ENCODE data around the gene CHTOP. TPM values are rescaled to one million over a fixed set of nuclear protein-coding genes. Genes with fewer than 3 reads are reported as not detected.

The CHTOP gene
- polyA plus RNA-seq, 1 of the 3 experiments (the other 2 are of a cell fraction): 84.9 TPM

DNA sequence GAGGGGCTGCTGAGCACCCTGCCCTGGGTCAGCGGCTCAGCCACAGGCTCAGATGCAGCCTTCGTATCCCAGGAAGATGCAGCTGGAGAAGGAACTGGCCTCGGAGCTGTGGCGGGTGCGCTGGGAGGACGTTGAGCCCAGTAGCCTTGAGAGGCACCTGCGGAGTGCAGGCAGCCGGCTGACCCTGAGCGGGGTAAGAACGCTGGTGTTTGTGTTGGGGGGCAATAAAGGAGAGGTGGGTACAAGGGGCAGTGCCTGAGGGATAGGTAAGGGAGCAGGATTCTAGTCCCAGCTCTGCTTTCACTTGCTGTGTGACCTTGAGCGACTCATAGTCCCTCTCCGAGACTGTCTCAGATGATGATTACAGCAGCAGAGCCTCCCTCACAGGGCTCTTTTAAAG, 51.0 kb downstream of the CHTOP start:
- H3K27ac ChIP-seq (ENCODE audit: low read depth in 2 of 2, low read length in 1 of 2): no peak overlapping the region
- H3K27me3 ChIP-seq (ENCODE audit: insufficient read depth): peaks cover 10% of the 10 kb centered on the region; the same call in 1 of the 2 replicates
- H3K4me3 ChIP-seq (ENCODE audit: low read depth in 2 of 2, low read length in 1 of 2): no peak overlapping the region
- H3K4me1 ChIP-seq (ENCODE audit: control insufficient read depth in 1 of 2, insufficient read depth in 2 of 2, low read depth in 1 of 2, low read length in 1 of 2): no peaks in the 10 kb centered on the region
- H3K9ac ChIP-seq: no peak overlapping the region
- WGBS (ENCODE audit: low lambda C conversion rate): 84% methylated on average over 12 of the region's 12 CpGs
- H3K9me2 ChIP-seq: no peaks in the 10 kb centered on the region
- ChIA-PET CTCF (no interaction called here), POLR2A (no interaction called here)
- H3K79me2 ChIP-seq (ENCODE audit: insufficient read depth): no peaks in the 10 kb centered on the region
- no peak for TF ChIP-seq RFX5 (IDR thresholded peaks at IDR 0.05; ENCODE audit: low read length)
- TF ChIP-seq RXRA (IDR thresholded peaks at IDR 0.05; ENCODE audit: borderline replicate concordance, low read depth): no peak
- TF ChIP-seq, protein P1, sequence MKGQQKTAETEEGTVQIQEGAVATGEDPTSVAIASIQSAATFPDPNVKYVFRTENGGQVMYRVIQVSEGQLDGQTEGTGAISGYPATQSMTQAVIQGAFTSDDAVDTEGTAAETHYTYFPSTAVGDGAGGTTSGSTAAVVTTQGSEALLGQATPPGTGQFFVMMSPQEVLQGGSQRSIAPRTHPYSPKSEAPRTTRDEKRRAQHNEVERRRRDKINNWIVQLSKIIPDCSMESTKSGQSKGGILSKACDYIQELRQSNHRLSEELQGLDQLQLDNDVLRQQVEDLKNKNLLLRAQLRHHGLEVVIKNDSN (IDR thresholded peaks at IDR 0.05; ENCODE audit: borderline replicate concordance, low read depth): no peak
- no peak for TF ChIP-seq FOSL2 (IDR thresholded peaks at IDR 0.05; ENCODE audit: borderline replicate concordance, low read depth)
- H3K4me2 ChIP-seq: no peak overlapping the region
- no peak for DNase-seq
- H4K20me1 ChIP-seq (ENCODE audit: insufficient read depth): no peaks in the 10 kb centered on the region
- no peaks in the 10 kb centered on the region for H3K36me3 ChIP-seq (replicated peaks in 1 of 2; ENCODE audit: control insufficient read depth in 1 of 2, insufficient read depth in 2 of 2, low read length in 1 of 2)
- H2AFZ ChIP-seq (ENCODE audit: low read depth): no peak overlapping the region
- H3K9me3 ChIP-seq: no peaks in the 10 kb centered on the region
- no peaks in the 10 kb centered on the region for H3F3A ChIP-seq (replicated peaks; ENCODE audit: insufficient read depth)

DNA sequence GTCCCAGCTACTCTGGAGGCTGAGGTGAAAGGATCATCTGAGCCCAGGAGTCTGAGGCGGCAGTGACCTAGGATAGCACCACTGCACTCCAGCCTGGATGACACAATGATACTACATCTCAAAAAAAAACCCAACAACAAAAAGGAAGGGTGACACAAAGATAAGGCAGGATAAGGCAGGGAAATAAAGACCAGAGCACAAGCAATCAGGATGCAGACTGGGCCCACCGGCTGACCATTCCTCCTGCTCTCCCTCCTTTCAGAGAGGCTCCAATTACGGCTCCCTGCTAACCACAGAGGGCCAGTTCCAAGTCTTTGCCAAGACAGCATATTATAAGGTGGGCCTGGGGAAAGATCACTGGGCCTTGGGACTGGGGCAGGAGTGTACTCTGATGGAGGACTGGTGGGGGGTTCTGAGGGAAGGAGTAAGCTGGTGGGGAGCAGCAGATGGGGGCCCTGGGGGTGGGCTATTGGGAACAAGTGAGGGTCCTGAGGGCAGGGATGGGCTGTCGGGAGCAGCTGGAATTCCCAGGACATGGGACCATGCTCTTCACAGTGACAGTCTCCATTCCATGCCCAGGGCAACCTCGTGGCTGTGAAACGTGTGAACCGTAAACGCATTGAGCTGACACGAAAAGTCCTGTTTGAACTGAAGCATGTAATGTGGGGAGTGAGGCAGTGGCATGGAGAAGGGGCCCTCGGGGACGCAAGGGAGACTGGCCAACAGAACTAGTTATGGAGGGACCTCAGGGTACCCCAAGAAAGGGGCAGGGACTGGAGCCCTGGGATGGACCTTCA, 51.9 kb downstream of the CHTOP start:
- DNase-seq: peak; percentile 17
- Histone ChIP-seq H2AFZ (ENCODE audit: low read depth) (no peak overlapping the region), H3K4me1 (ENCODE audit: control insufficient read depth in 1 of 2, insufficient read depth in 2 of 2, low read depth in 1 of 2, low read length in 1 of 2) (no peaks in the 10 kb centered on the region), H3F3A (replicated peaks; ENCODE audit: insufficient read depth) (no peaks in the 10 kb centered on the region), H3K9ac (no peak overlapping the region), H3K27ac (ENCODE audit: low read depth in 2 of 2, low read length in 1 of 2) (no peak overlapping the region), H3K9me3 (no peaks in the 10 kb centered on the region), H3K36me3 (replicated peaks in 1 of 2; ENCODE audit: control insufficient read depth in 1 of 2, insufficient read depth in 2 of 2, low read length in 1 of 2) (no peaks in the 10 kb centered on the region), H3K79me2 (ENCODE audit: insufficient read depth) (no peaks in the 10 kb centered on the region), H3K9me2 (no peaks in the 10 kb centered on the region), H3K27me3 (ENCODE audit: insufficient read depth) (peaks cover 3% of the 10 kb centered on the region; the same call in 1 of the 2 replicates), H3K4me3 (ENCODE audit: low read depth in 2 of 2, low read length in 1 of 2) (no peak overlapping the region), H4K20me1 (ENCODE audit: insufficient read depth) (no peaks in the 10 kb centered on the region), H3K4me2 (no peak overlapping the region)
- TF ChIP-seq, protein P2, sequence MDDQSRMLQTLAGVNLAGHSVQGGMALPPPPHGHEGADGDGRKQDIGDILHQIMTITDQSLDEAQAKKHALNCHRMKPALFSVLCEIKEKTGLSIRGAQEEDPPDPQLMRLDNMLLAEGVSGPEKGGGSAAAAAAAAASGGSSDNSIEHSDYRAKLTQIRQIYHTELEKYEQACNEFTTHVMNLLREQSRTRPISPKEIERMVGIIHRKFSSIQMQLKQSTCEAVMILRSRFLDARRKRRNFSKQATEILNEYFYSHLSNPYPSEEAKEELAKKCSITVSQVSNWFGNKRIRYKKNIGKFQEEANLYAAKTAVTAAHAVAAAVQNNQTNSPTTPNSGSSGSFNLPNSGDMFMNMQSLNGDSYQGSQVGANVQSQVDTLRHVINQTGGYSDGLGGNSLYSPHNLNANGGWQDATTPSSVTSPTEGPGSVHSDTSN (IDR thresholded peaks at IDR 0.05): no peak
- TF ChIP-seq, protein P1 (IDR thresholded peaks at IDR 0.05; ENCODE audit: borderline replicate concordance, low read depth): no peak
- no peak for TF ChIP-seq NRF1 (IDR thresholded peaks at IDR 0.05; ENCODE audit: low read depth, low read length)
- TF ChIP-seq TCF12 (IDR thresholded peaks at IDR 0.05): no peak
- no peak for TF ChIP-seq MXI1 (IDR thresholded peaks at IDR 0.05; ENCODE audit: low read depth, low read length)
- no peak for TF ChIP-seq NFIC (IDR thresholded peaks at IDR 0.05; ENCODE audit: borderline replicate concordance)
- TF ChIP-seq SMC3 (IDR thresholded peaks at IDR 0.05; ENCODE audit: low read depth, low read length): no peak
- no peak for TF ChIP-seq RCOR1 (IDR thresholded peaks at IDR 0.05; ENCODE audit: low read length)
- TF ChIP-seq SIN3A (IDR thresholded peaks at IDR 0.05; ENCODE audit: borderline replicate concordance, low read depth, low read length): no peak
- TF ChIP-seq, protein P3, sequence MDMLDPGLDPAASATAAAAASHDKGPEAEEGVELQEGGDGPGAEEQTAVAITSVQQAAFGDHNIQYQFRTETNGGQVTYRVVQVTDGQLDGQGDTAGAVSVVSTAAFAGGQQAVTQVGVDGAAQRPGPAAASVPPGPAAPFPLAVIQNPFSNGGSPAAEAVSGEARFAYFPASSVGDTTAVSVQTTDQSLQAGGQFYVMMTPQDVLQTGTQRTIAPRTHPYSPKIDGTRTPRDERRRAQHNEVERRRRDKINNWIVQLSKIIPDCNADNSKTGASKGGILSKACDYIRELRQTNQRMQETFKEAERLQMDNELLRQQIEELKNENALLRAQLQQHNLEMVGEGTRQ (IDR thresholded peaks at IDR 0.05; ENCODE audit: borderline replicate concordance, low read depth, low read length): no peak
- no peak for TF ChIP-seq YY1 (IDR thresholded peaks at IDR 0.05; ENCODE audit: low read depth)
- 68% methylated on average over 11 of the region's 11 CpGs for WGBS (ENCODE audit: low lambda C conversion rate)
- CTCF ChIA-PET: interaction anchor here (0.7 to 2.7 kb wide), 2 partner anchors 8 to 14 kb away, joined by 3 to 12 read pairs; partner anchors contain the start of gene NPR1
- POLR2A ChIA-PET: no interaction called here
